Limb (tissue), 2 donors: ENCODE measurements around the gene UGT2B11.
"Not testable (repeated sequence)": the region's sequence is repeated elsewhere in the genome, so short reads cannot be mapped to it uniquely, and the experiment has no call there.

Source experiments
- DNase-seq, 2 donors: peaks; one replicate each; pipeline ENCODE4 v3.0.0-alpha.2; 2016; ENCODE audit errors: extremely low spot score in 2 of 2

Gene UGT2B11

DNA sequence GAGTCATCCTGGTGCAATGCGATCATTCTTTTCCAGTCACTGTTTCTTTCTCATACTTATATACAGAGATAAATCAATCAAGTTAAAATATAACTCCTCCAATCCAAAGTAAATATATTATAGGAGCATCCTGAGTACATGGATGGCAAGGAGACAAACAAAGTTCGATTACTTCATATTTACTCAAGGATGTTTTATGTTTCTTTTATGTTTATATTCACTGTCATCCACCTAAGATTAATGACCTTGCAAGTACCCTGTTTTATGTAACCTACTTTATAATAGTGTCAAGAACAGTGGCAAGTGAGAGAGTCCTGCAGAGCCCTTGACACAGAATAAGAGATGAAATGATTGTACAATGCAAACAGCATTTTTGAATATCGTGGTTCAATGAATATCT lies at the start of gene UGT2B11:
TSS of gene UGT2B11 (minus strand) at position 33 of the 400 bp plus-strand sequence. CDS start at position 7, 26 bp downstream.
- no peak for DNase-seq

DNA sequence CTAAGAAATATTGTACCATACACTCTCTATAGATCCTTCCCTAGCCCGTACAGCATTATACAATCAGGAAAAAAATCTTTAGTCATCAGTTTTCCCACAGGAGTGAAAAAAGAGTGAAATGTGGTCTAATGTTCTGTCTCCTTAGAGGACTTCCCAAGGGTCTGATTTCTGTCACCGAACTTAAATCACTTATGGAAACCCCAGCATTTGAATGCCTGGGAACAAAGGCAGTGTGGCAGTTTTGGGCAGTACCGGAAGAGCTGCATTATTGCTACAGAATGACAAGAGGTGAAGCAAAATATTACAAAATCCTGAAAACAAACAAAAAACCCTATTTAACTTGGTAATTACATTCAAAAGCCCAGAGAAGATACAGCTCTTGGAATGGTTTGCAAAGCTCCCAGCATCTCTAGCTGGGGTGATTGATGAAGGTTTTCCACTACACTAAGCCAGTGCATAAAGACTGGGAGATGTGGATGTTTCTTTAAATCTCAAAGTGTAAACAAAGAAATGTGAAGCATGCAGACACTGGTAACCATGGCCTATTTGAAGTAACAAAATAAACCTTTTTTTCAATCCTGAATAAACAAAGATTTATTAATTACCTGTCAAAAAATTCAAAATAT lies 38.7 kb upstream of the UGT2B11 start:
- DNase-seq: not testable (repeated sequence)

DNA sequence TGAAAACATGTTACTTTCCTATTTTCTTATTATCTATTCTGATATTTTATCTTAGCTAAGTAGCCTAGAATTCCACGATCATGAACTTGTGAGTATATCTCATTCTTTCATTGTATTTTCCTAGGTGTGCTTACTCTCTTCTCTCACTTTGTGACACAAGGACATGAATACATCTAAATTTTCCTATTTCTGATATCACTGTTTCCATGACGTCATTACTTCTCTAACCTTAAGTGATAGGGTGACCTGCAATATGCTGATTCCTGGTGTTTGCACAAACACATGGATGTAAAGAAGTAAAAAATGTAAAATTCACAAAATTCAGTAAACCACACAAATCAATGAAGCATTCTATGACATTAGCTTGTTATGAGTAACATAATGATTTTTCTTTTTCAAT lies 36.3 kb upstream of the UGT2B11 start:
- not testable (repeated sequence) for DNase-seq

DNA sequence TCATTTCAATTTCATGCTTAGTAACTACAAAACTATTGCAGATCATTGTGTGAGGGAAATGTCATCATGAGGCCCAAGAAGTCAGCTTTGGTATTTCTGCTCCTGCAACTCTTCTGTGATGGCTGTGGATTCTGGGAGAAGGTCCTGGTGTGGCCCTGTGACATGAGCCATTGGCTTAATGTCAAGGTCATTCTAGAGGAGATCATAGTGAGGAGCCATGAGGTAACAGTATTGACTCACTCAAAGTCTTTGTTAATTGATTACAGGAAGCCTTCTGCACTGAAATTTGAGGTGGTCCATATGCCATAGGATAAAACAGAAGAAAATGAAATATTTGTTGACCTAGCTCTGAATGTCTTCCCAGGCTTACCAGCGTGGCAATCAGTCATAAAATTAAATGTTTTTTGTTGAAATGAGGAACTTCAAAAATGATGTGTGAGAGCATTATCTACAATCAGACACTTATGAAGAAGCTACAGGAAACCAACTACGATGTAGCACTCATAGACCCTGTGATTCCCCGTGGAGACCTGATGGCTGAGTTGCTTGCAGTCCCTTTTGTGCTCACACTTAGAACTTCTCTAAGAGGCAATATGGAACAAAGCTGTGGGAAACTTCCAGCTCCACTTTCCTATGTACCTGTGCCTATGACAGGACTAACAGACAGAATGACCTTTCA lies 28.2 kb upstream of the UGT2B11 start:
- DNase-seq: not testable (repeated sequence)

DNA sequence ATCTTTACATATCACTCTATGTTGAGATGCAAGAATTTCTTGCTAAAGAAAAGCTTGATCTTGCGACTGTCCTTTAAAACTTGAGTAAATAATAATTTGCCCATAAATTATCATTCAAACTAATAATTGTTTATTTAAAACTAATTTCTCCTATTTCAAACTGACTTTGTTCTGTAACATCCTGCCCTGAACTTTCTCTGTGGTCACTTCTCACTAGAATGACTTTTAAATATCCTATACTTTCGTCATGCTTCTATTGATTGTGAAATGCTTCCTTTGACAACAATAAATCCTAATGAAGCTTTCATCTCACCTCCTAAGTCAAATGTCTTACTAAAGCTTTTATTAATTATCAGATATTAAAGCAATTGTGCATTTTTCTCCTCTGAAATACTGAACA lies 27.2 kb upstream of the UGT2B11 start:
- not testable (repeated sequence) for DNase-seq

DNA sequence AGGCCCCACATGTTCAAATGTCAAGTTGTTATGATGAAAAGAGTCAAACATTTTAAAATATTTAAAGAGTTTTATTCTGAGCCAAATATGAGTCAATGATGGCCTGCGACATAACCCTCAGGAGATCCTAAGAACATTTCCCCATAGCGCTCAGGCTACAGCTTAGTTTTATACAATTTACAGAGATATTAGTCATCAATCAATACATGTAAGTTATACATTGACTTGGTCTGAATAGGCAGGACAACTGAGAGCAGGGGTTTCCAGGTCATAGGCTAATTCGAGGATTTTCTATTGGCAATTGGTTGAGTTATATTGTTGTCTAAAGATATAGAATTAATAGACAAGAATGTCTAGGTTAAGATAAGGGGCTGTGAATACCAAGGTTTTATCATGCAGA lies 26.2 kb upstream of the UGT2B11 start:
- not testable (repeated sequence) for DNase-seq

DNA sequence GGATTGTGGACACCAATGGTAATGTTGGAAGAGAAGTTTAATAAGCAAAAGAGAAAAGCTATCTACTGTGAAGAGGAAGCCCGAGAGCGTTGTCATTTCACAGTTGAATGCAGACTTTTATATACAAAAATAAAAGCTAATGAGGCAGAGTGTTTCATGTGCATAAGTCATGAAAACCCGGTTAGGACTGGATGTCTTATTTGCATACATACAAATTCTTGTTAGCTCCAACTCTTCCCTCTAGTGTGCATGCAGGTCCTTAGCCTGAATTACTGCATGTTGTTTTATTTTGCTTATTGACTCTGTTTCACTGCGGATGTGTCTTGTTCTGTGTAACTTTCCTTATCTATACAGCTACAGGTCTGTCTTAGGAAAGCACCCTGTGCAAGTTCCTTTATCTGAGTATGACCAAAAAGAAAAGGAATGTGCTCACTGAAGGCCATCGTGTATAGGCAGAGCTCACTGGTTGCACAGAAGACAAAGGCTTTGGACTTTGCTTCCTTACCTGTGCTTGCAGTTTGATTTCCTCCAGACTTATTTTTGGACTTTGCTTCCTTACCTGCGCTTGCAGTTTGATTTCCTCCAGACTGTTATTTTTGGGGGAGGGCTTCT lies 25.1 kb upstream of the UGT2B11 start:
- DNase-seq: no peak

DNA sequence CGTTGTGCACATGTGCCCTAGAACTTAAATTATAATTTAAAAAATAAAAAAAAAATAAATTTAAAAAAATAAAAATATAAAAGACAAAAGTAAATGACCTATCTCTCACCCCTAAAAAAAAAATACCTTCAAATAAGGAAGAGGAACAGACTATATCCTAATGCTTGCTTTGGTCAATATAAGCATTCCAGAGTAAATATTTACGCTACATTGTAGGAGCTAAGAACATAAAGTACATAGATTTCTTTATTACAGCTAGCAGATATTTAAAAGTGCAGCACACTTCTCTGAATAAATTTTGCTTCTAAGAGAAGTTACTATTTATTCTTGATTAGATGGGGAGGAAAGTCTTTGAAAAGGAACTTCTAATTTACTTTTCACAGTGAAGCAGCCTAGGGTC lies 24.5 kb upstream of the UGT2B11 start:
- no peak for DNase-seq

DNA sequence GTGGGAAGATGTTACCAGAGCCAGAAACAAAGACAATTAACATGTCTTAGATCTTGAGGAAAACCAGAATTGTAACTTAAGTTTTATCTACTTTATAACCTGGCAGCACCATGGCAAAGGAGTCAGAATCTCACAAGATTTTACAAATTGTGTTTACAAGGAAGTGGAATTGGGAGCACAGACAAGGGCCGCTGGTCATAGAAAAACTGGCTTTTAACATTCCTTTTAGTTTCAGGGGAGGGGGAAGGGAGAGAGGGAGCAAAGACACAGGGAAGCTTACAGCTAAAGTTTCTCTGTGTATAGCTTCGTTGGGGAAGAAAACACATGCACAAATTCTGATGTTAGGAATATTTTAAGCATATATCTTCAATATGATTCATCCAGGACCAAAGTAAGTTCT lies 10.3 kb upstream of the UGT2B11 start:
- DNase-seq: no peak

DNA sequence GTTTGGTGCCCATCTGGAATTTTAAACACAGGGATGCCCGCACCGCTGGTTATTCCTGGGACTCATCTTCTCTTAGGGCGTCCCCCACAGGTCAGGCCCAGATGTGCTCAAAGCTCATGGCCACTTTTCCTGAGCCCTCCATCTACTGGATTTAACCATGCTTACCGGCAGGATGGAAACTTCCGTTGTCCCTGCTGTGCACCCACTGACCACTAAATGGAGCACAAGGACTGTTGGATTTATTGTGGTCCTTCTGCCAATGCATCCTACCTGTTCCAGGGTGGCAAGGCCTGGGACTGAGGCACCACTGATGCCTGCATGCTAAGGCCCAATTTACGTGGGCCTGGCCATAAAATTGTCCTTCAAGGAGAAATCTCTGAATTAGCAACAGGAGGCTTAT lies 8.7 kb upstream of the UGT2B11 start:
- DNase-seq: not testable (repeated sequence)

DNA sequence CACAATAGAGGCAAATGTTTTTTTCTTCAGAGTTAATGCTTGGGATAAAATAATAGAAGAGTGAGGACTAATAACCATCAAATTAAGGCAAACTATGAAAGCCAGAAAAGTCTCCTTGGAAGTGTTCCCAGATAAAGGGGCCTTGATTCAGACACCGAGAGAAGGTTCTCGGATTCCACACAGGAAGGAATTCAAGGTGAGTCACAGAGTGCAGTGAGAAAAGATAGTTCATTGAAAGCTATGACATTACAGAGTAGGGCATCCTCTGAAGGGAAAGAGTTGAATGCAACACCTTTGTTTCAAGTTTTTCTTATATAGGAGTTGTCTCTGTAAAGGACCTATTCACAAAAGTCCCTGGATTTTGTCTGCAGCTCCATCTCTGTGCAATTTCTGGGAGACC lies 3.9 kb upstream of the UGT2B11 start:
- not testable (repeated sequence) for DNase-seq

DNA sequence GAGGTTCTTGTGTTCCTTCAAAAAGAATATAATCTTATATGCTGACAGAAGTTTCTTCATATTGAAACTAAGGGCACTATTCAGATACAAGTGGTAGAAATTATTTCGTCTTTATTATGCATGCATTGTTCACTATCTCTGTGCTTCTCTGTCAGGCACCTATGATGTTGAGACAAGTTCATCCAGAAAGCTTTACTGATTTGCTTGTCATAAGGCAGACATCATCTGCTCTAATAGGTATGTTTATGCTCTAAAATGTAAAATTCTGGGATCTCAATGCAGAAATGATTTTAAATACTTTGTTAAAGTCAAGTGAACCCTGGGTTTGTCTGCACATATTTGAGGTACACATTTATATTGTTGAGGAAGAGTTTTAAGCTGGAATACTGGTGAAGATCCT lies 3.6 kb downstream of the UGT2B11 start:
- DNase-seq: no peak

DNA sequence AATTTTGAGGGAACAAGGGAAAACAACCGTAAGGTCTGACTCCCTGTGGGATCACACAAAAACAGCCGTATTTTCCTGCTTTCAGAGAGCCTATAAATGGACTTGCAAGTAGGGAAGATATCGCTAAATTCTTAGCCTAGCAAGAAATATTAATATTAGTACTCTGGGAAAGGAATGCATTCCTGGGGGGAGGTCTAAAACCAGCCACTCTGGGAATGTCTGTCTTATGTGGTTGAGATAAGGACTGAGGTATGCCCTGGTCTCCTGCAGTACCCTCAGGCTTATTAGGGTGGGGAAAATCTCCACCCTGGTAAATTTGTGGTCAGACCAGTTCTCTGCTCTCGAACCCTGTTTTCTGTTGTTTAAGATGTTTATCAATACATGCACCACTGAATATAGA lies 16.0 kb downstream of the UGT2B11 start:
- not testable (repeated sequence) for DNase-seq

DNA sequence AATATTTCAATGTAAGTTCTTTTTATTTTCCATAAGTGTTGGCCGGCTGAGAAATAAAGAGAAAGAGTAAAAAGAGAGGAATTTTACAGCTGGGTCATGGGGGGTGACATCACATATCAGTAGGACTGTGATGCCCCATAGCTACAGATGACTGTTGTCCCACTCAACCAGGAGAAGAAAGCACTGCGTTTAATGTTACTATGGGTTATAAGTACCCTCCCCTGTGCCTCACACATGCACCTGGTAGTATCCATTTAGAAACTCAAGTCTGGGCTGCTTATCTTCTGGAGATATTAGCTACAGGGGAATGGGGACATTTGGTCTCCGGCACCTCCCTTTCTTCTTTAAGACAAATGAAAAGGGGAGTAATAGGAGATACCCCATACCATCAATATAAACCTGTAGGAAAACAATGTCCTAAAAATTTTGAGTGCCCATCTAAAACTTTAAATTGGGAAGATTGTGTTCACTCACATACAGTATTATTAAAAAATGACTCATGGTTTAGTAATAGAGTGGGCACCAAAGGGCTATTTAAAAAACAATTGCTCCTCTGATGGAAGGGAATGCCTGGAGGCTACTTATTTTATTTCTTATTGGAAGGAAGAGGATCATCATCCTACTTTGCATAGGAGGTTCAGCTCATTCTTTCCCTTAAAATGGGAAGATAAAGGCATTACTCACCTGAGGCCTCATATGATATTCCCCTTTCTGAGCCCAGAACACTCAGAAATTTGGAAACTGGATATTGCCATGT lies 18.2 kb downstream of the UGT2B11 start:
- no peak for DNase-seq

DNA sequence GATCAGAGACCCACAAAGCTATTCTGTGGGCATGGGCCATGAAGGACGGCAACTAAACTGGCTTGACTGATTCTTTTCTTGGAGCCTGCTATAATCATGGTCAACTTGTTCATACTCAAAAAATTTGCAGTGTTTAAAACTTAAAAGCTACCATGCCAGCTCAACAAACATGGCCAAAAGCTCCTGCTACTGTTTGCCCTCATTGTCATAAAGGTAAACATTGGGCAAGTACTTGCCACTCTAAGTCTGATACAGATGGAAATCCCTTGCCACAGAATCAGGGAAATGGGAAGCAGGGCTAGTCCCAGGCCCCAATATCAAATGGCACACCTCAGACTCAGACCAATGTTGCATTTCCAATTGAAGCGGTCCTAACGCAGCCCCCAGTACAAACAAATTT lies 20.4 kb downstream of the UGT2B11 start:
- DNase-seq: no peak

DNA sequence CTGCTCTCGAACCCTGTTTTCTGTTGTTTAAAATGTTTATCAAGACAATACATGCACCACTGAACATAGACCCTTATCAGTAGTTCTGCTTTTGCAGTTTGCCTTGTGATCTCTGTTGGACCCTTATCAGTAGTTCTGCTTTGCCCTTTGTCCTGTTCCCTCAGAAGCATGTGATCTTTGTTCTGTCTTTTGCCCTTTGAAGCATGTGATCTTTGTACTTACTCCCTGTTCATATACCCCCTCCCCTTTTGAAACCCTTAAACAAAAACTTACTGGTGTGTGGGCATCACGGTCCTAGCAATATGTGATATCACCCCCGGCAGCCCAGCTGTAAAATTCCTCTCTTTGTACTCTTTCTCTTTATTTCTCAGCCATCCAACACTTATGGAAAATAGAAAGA lies 22.6 kb downstream of the UGT2B11 start:
- not testable (repeated sequence) for DNase-seq

DNA sequence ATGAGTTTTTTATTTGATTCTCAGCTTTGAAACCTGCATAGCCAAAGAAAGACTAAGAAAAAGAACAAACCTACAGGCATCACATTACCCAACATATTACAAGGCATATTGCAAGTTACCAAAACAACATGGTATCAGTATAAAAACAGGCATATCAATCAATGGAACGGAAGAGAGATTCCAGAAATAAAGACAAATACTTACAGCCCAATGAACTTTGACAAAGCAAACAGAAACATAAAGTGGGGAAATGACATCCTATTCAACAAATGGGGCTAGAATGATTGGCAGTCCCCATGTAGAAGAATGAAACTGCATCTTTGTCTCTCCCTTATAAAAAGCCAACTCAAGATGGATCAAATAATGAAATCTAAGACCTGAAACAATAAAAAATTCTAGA lies 23.9 kb downstream of the UGT2B11 start:
- DNase-seq: not testable (repeated sequence)

DNA sequence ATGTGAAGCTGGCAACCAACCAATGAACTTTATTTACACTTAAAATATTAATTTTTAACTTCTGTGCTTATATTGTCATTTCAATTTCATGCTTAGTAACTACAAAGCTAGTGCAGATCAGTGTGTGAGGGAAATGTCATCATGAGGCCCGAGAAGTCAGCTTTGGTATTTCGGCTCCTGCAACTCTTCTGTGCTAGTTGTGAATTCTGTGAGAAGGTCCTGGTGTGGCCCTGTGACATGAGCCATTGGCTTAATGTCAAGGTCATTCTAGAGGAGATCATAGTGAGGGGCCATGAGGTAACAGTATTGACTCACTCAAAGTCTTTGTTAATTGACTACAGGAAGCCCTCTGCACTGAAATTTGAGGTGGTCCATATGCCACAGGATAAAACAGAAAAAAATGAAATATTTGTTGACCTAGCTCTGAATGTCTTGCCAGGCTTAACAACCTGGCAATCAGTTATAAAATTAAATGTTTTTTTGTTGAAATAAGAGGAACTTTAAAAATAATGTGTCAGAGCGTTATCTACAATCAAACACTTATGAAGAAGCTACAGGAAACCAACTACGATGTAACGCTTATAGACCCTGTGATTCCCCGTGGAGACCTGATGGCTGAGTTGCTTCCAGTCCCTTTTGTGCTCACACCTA lies 32.9 kb downstream of the UGT2B11 start:
- not testable (repeated sequence) for DNase-seq

DNA sequence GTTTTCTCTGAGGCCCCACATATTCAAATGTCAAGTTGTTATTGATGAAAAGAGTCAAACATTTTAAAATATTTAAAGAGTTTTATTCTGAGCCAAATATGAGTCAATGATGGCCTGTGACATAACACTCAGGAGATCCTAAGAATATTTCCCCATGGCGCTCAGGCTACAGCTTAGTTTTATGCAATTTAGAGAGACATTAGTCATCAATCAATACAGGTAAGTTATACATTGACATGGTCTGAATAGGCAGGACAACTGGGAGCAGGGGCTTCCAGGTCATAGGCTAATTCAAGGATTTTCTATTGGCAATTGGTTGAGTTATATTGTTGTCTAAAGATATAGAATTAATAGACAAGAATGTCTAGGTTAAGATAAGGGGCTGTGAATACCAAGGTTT lies 34.7 kb downstream of the UGT2B11 start:
- DNase-seq: not testable (repeated sequence)

DNA sequence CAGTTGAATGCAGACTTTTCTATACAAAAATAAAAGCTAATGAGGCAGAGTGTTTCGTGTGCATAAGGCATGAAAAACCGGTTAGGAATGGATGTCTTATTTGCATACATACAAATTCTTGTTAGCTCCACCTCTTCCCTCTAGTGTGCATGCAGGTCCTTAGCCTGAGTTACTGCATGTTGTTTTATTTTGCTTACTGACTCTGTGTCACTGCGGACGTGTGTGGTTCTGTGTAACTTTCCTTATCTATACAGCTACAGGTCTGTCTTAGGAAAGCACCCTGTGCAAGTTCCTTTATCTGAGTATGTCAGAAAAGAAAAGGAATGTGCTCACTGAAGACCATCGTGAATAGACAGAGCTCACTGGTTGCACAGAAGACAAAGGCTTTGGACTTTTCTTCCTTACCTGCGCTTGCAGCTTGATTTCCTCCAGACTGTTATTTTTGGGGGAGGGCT lies 35.8 kb downstream of the UGT2B11 start:
- not testable (repeated sequence) for DNase-seq
